ENCODE results near the gene FHIT.

DNA sequence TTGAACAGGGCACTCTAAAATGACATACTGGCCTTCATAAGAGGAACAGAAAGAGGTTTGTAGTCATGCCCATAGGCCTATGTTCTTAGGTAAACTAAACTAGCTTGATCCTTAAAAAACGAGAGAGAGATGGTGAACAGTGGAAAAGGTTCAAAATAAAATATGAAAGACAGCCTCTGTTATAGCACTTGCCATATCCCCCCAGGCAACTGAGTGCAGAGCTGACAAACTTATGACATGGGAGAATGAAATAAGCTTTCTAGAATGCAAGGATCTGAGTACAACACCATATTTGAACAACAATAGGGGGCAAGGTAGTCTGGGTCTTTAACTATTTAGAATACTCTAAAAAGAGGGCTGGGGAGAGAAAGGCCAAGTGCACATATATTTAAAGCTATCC, 1500.9 kb downstream of the FHIT start:
- TF ChIP-seq, protein P1, sequence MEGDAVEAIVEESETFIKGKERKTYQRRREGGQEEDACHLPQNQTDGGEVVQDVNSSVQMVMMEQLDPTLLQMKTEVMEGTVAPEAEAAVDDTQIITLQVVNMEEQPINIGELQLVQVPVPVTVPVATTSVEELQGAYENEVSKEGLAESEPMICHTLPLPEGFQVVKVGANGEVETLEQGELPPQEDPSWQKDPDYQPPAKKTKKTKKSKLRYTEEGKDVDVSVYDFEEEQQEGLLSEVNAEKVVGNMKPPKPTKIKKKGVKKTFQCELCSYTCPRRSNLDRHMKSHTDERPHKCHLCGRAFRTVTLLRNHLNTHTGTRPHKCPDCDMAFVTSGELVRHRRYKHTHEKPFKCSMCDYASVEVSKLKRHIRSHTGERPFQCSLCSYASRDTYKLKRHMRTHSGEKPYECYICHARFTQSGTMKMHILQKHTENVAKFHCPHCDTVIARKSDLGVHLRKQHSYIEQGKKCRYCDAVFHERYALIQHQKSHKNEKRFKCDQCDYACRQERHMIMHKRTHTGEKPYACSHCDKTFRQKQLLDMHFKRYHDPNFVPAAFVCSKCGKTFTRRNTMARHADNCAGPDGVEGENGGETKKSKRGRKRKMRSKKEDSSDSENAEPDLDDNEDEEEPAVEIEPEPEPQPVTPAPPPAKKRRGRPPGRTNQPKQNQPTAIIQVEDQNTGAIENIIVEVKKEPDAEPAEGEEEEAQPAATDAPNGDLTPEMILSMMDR (IDR thresholded peaks at IDR 0.05): no peak
- TF ChIP-seq, protein P2, sequence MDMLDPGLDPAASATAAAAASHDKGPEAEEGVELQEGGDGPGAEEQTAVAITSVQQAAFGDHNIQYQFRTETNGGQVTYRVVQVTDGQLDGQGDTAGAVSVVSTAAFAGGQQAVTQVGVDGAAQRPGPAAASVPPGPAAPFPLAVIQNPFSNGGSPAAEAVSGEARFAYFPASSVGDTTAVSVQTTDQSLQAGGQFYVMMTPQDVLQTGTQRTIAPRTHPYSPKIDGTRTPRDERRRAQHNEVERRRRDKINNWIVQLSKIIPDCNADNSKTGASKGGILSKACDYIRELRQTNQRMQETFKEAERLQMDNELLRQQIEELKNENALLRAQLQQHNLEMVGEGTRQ (IDR thresholded peaks at IDR 0.05; ENCODE audit: borderline replicate concordance, low read depth, low read length): no peak
- TF ChIP-seq, protein P3, sequence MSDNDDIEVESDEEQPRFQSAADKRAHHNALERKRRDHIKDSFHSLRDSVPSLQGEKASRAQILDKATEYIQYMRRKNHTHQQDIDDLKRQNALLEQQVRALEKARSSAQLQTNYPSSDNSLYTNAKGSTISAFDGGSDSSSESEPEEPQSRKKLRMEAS (IDR thresholded peaks at IDR 0.05; ENCODE audit: low read depth): no peak
- no peak for TF ChIP-seq FOXM1 (IDR thresholded peaks at IDR 0.05; ENCODE audit: low read depth)
